NCI-H510A treated with DMSO at 0.1 percent for 48 hours (cell line): ENCODE data around the gene CCDC40.
"Not testable (repeated sequence)": the region's sequence is repeated elsewhere in the genome, so short reads cannot be mapped to it uniquely, and the experiment has no call there.

Source experiments
- DNase-seq: peaks from one replicate; lab custom pipeline; 2025; lab: John Stamatoyannopoulos, UW

The CCDC40 gene

GRCh38 chr17:80023481-80024205, 12.8 kb upstream of the CCDC40 start:
- no peak for DNase-seq

- no peak for DNase-seq
Measured at GRCh38 chr17:80024206-80024972, 12.1 kb upstream of the CCDC40 start.

GRCh38 chr17:80025140-80025539, 11.3 kb upstream of the CCDC40 start:
- DNase-seq, result peak; percentile 43

GRCh38 chr17:80025796-80026195, 10.6 kb upstream of the CCDC40 start:
- no peak for DNase-seq

GRCh38 chr17:80026359-80027042, 9.9 kb upstream of the CCDC40 start:
- peak; percentile 86 for DNase-seq

GRCh38 chr17:80027043-80027435, 9.4 kb upstream of the CCDC40 start:
- DNase-seq, result no peak

GRCh38 chr17:80028030-80028429, 8.4 kb upstream of the CCDC40 start:
- DNase-seq, result no peak

GRCh38 chr17:80029258-80029974, 7.0 kb upstream of the CCDC40 start:
- DNase-seq, result no peak

GRCh38 chr17:80030730-80031410, 5.6 kb upstream of the CCDC40 start:
- DNase-seq, result peak; percentile 86

- DNase-seq, result no peak
Measured at GRCh38 chr17:80031691-80032430, 4.6 kb upstream of the CCDC40 start.

GRCh38 chr17:80032614-80033171, 3.7 kb upstream of the CCDC40 start:
- DNase-seq, result no peak

GRCh38 chr17:80033840-80034239, 2.6 kb upstream of the CCDC40 start:
- DNase-seq, result no peak

GRCh38 chr17:80034791-80035686, 1.4 kb upstream of the CCDC40 start:
- no peak for DNase-seq

- DNase-seq, result no peak
Measured at GRCh38 chr17:80035687-80035936, 830 bp upstream of the CCDC40 start, which contains the start of gene TBC1D16. Gene TBC1D16, minus strand, starts transcription at chr17:80035872. Its CDS starts 22,325 bp downstream, at chr17:80013547.

GRCh38 chr17:80036715-80037477, 454 bp downstream of the CCDC40 start:
- DNase-seq, result peak; percentile 45

GRCh38 chr17:80043963-80044362, 7.5 kb downstream of the CCDC40 start:
- DNase-seq, result no peak

- peak; percentile 86 for DNase-seq
Measured at GRCh38 chr17:80045703-80046102, 9.3 kb downstream of the CCDC40 start.

GRCh38 chr17:80046709-80047108, 10.3 kb downstream of the CCDC40 start:
- not testable (repeated sequence) for DNase-seq

GRCh38 chr17:80047176-80047575, 10.7 kb downstream of the CCDC40 start:
- peak; percentile 72 for DNase-seq
